ENCODE results near the gene CTNNA1.

The CTNNA1 gene

GRCh38 chr5:138841531-138841930 lies 88.3 kb downstream of the CTNNA1 start:
- no peak for TF ChIP-seq CTCF (IDR thresholded peaks at IDR 0.05; ENCODE audit: borderline replicate concordance, control extremely low read depth, extremely low read depth, insufficient read depth, missing control alignments)
- DNase-seq (ENCODE audit: low spot score), result no peak
- in situ Hi-C loops (cut with MboI; ENCODE audit: low sequenced_read_pairs, unreplicated experiment), result no loop called here

- in situ Hi-C loops (cut with MboI; ENCODE audit: low sequenced_read_pairs, unreplicated experiment), result no loop called here
- no peak for TF ChIP-seq CTCF (IDR thresholded peaks at IDR 0.05; ENCODE audit: borderline replicate concordance, control extremely low read depth, extremely low read depth, insufficient read depth, missing control alignments)
- no peak for DNase-seq (ENCODE audit: low spot score)
Measured at GRCh38 chr5:138843316-138844124, 90.3 kb downstream of the CTNNA1 start.

GRCh38 chr5:138844125-138844461 lies 90.9 kb downstream of the CTNNA1 start:
- in situ Hi-C loops (cut with MboI; ENCODE audit: low sequenced_read_pairs, unreplicated experiment), result no loop called here
- no peak for TF ChIP-seq CTCF (IDR thresholded peaks at IDR 0.05; ENCODE audit: borderline replicate concordance, control extremely low read depth, extremely low read depth, insufficient read depth, missing control alignments)
- no peak for DNase-seq (ENCODE audit: low spot score)

- in situ Hi-C loops (cut with MboI; ENCODE audit: low sequenced_read_pairs, unreplicated experiment), result no loop called here
- TF ChIP-seq CTCF (IDR thresholded peaks at IDR 0.05; ENCODE audit: borderline replicate concordance, control extremely low read depth, extremely low read depth, insufficient read depth, missing control alignments), result no peak
- no peak for DNase-seq (ENCODE audit: low spot score)
Measured at GRCh38 chr5:138844812-138845513, 91.7 kb downstream of the CTNNA1 start.

- no peak for DNase-seq (ENCODE audit: low spot score)
- no peak for TF ChIP-seq CTCF (IDR thresholded peaks at IDR 0.05; ENCODE audit: borderline replicate concordance, control extremely low read depth, extremely low read depth, insufficient read depth, missing control alignments)
- in situ Hi-C loops (cut with MboI; ENCODE audit: low sequenced_read_pairs, unreplicated experiment), result no loop called here
Measured at GRCh38 chr5:138849439-138849838, 96.2 kb downstream of the CTNNA1 start.

GRCh38 chr5:138849882-138850281 lies 96.7 kb downstream of the CTNNA1 start:
- in situ Hi-C loops (cut with MboI; ENCODE audit: low sequenced_read_pairs, unreplicated experiment), result no loop called here
- TF ChIP-seq CTCF (IDR thresholded peaks at IDR 0.05; ENCODE audit: borderline replicate concordance, control extremely low read depth, extremely low read depth, insufficient read depth, missing control alignments), result no peak
- DNase-seq (ENCODE audit: low spot score), result no peak

Data from GM13976 (cell line).